ENCODE results near the gene IGSF21. TPM values are rescaled to one million over a fixed set of nuclear protein-coding genes. Genes with fewer than 3 reads are reported as not detected.

Gene IGSF21
- polyA plus RNA-seq, 1 donor (not counting 4 experiments of a cell fraction or from before 2014, with no cell fraction given) = not detected

DNA sequence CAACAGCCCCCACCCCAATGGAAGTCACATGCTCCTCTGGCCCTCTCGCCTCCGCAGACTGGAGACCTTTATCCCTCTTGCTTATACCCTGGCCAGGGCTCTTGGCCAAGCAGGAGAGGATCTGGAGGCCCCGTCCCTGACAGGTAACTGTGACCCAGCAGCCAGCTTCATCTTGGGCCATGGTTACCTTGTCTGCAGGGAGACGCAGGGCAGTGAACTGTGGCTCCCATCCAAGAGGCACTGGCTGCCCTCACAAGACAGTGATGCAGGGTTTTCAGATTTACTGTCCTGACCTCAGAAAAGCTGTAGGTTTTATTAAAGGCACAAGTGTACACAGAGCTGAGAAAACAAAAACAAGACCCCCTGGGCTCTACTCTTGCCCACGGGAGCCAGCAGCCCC is 276.5 kb downstream of the IGSF21 start:
- H3K27me3 ChIP-seq (ENCODE audit: control insufficient read depth, extremely low read depth, insufficient read depth, low read length) = no peaks in the 10 kb centered on the region
- no peaks in the 10 kb centered on the region for H3K36me3 ChIP-seq (ENCODE audit: control insufficient read depth in 2 of 2, extremely low read depth in 1 of 2, insufficient read depth in 2 of 2, low read length in 2 of 2)
- TF ChIP-seq, protein P1, sequence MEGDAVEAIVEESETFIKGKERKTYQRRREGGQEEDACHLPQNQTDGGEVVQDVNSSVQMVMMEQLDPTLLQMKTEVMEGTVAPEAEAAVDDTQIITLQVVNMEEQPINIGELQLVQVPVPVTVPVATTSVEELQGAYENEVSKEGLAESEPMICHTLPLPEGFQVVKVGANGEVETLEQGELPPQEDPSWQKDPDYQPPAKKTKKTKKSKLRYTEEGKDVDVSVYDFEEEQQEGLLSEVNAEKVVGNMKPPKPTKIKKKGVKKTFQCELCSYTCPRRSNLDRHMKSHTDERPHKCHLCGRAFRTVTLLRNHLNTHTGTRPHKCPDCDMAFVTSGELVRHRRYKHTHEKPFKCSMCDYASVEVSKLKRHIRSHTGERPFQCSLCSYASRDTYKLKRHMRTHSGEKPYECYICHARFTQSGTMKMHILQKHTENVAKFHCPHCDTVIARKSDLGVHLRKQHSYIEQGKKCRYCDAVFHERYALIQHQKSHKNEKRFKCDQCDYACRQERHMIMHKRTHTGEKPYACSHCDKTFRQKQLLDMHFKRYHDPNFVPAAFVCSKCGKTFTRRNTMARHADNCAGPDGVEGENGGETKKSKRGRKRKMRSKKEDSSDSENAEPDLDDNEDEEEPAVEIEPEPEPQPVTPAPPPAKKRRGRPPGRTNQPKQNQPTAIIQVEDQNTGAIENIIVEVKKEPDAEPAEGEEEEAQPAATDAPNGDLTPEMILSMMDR (optimal IDR thresholded peaks at IDR 0.05 in 1 of 3, IDR thresholded peaks at IDR 0.05 in 1 of 3, conservative IDR thresholded peaks at IDR 0.05 in 1 of 3; ENCODE audit: extremely low read depth in 1 of 3, insufficient read depth in 2 of 3, low read length in 3 of 3) = no peak
- TF ChIP-seq EZH2 (IDR thresholded peaks at IDR 0.05; ENCODE audit: low read length) = no peak
- dilution Hi-C loops (cut with MboI; ENCODE audit: extremely low pct_ligation_motif_present, low sequenced_read_pairs) = no loop called here
- H3K79me2 ChIP-seq (ENCODE audit: control insufficient read depth, insufficient read depth, low read length) = no peaks in the 10 kb centered on the region
- H3K4me3 ChIP-seq (ENCODE audit: control insufficient read depth in 2 of 3, extremely low read depth in 1 of 3, insufficient read depth in 2 of 3, low read depth in 1 of 3, low read length in 3 of 3) = no peak overlapping the region
- H3K4me2 ChIP-seq (ENCODE audit: control insufficient read depth, extremely low read depth, insufficient read depth, low read depth, low read length) = no peak overlapping the region
- no peak for DNase-seq (ENCODE audit: low read depth, low spot score)
- no peaks in the 10 kb centered on the region for H3K9me3 ChIP-seq (ENCODE audit: control insufficient read depth, low read depth, low read length)
- no peak overlapping the region for H2AFZ ChIP-seq (ENCODE audit: control insufficient read depth, low read length)
- H3K9ac ChIP-seq (ENCODE audit: control insufficient read depth, extremely low read depth, insufficient read depth, low read length) = no peak overlapping the region
- H3K27ac ChIP-seq (ENCODE audit: control insufficient read depth, insufficient read depth, low read length) = no peak overlapping the region
- H3K4me1 ChIP-seq (ENCODE audit: control insufficient read depth, extremely low read depth, insufficient read depth, low read length) = no peaks in the 10 kb centered on the region
- no peaks in the 10 kb centered on the region for H4K20me1 ChIP-seq (ENCODE audit: control insufficient read depth, extremely low read depth, insufficient read depth, low read length)
- no peaks in the 10 kb centered on the region for H3K9me1 ChIP-seq (ENCODE audit: control insufficient read depth, extremely low read depth, insufficient read depth, low read length)
- no peak for FAIRE-seq

DNA sequence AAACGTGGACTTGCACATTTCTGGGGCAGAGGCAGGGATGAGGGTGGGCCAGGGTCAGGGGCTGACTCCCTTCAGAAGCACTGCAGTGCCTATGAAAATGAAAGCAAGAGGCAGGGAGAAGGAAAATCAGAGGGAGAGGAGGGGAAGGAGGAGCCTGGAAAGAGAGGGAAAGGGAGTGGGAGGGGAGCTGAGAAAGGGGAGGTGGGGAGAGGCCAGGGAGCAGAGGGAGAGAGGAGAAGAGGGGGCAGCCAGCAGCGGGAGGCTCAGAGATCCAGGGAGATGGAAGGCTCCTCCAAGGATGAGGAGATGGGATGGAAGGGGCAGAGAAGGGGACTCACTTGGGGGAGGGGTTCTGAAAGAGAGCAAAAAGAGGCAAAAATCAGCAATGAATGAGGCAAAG is 276.9 kb downstream of the IGSF21 start:
- Histone ChIP-seq H3K27me3 (ENCODE audit: control insufficient read depth, extremely low read depth, insufficient read depth, low read length) (no peaks in the 10 kb centered on the region), H3K4me2 (ENCODE audit: control insufficient read depth, extremely low read depth, insufficient read depth, low read depth, low read length) (no peak overlapping the region), H3K9me1 (ENCODE audit: control insufficient read depth, extremely low read depth, insufficient read depth, low read length) (no peaks in the 10 kb centered on the region), H3K9me3 (ENCODE audit: control insufficient read depth, low read depth, low read length) (no peaks in the 10 kb centered on the region), H4K20me1 (ENCODE audit: control insufficient read depth, extremely low read depth, insufficient read depth, low read length) (no peaks in the 10 kb centered on the region), H3K36me3 (ENCODE audit: control insufficient read depth in 2 of 2, extremely low read depth in 1 of 2, insufficient read depth in 2 of 2, low read length in 2 of 2) (no peaks in the 10 kb centered on the region), H3K79me2 (ENCODE audit: control insufficient read depth, insufficient read depth, low read length) (no peaks in the 10 kb centered on the region), H3K4me3 (ENCODE audit: control insufficient read depth in 2 of 3, extremely low read depth in 1 of 3, insufficient read depth in 2 of 3, low read depth in 1 of 3, low read length in 3 of 3) (no peak overlapping the region), H2AFZ (ENCODE audit: control insufficient read depth, low read length) (no peak overlapping the region), H3K9ac (ENCODE audit: control insufficient read depth, extremely low read depth, insufficient read depth, low read length) (no peak overlapping the region), H3K4me1 (ENCODE audit: control insufficient read depth, extremely low read depth, insufficient read depth, low read length) (no peaks in the 10 kb centered on the region), H3K27ac (ENCODE audit: control insufficient read depth, insufficient read depth, low read length) (no peak overlapping the region)
- TF ChIP-seq, protein P1 (optimal IDR thresholded peaks at IDR 0.05 in 1 of 3, IDR thresholded peaks at IDR 0.05 in 1 of 3, conservative IDR thresholded peaks at IDR 0.05 in 1 of 3; ENCODE audit: extremely low read depth in 1 of 3, insufficient read depth in 2 of 3, low read length in 3 of 3) = no peak
- TF ChIP-seq EZH2 (IDR thresholded peaks at IDR 0.05; ENCODE audit: low read length) = no peak
- no peak for FAIRE-seq
- dilution Hi-C loops (cut with MboI; ENCODE audit: extremely low pct_ligation_motif_present, low sequenced_read_pairs) = no loop called here
- no peak for DNase-seq (ENCODE audit: low read depth, low spot score)

All from keratinocyte (primary cell).